CD4-positive, alpha-beta T cell treated with Interleukin-2 at 100 ng/mL for 4 hours (primary cell): ENCODE data around the gene NCBP2.
"Not testable (repeated sequence)": the region's sequence is repeated elsewhere in the genome, so short reads cannot be mapped to it uniquely, and the experiment has no call there.

Experiments used
- DNase-seq: peaks from one replicate; pipeline ENCODE4 v3.0.0-alpha.2; 2020; ENCODE audit warnings: low spot score

Gene NCBP2

GRCh38 chr3:196968233-196969133, 26.2 kb upstream of the NCBP2 start, which contains the start of gene PIGZ:
Gene PIGZ (minus strand): TSS chr3:196968833. CDS start chr3:196952031, 16,802 bp downstream.
- DNase-seq: peak; percentile 22

GRCh38 chr3:196967412-196968232, 25.3 kb upstream of the NCBP2 start:
- DNase-seq: no peak

- no peak for DNase-seq
Measured at GRCh38 chr3:196966526-196967401, 24.4 kb upstream of the NCBP2 start.

GRCh38 chr3:196965804-196966173, 23.5 kb upstream of the NCBP2 start:
- no peak for DNase-seq

- DNase-seq: no peak
Measured at GRCh38 chr3:196965112-196965803, 22.9 kb upstream of the NCBP2 start.

- DNase-seq: no peak
Measured at GRCh38 chr3:196963631-196963953, 21.3 kb upstream of the NCBP2 start.

GRCh38 chr3:196962930-196963630, 20.8 kb upstream of the NCBP2 start:
- no peak for DNase-seq

GRCh38 chr3:196962108-196962929, 20.0 kb upstream of the NCBP2 start:
- DNase-seq: no peak

GRCh38 chr3:196954832-196955231, 12.5 kb upstream of the NCBP2 start:
- no peak for DNase-seq

GRCh38 chr3:196951371-196951770, 9.0 kb upstream of the NCBP2 start:
- DNase-seq: no peak

- no peak for DNase-seq
Measured at GRCh38 chr3:196949750-196950149, 7.4 kb upstream of the NCBP2 start.

- DNase-seq: no peak
Measured at GRCh38 chr3:196949285-196949619, 6.9 kb upstream of the NCBP2 start.

GRCh38 chr3:196948442-196949284, 6.3 kb upstream of the NCBP2 start:
- DNase-seq: no peak

GRCh38 chr3:196947860-196948441, 5.6 kb upstream of the NCBP2 start:
- no peak for DNase-seq

GRCh38 chr3:196947136-196947859, 5.0 kb upstream of the NCBP2 start:
- DNase-seq: no peak

GRCh38 chr3:196944037-196944790, 1.9 kb upstream of the NCBP2 start:
- not testable (repeated sequence) for DNase-seq

- peak; percentile 6 for DNase-seq
Measured at GRCh38 chr3:196942915-196943277, 568 bp upstream of the NCBP2 start.
